Liver (tissue), 9 donors: ENCODE measurements around the gene SPG21. TPM values are rescaled to one million over a fixed set of nuclear protein-coding genes. Genes with fewer than 3 reads are reported as not detected.

ENCODE experiments used
- DNase-seq: peaks from one replicate; pipeline ENCODE4 v3.0.0-alpha.2; 2017; ENCODE audit warnings: low spot score
- H3K27ac ChIP-seq, 2 donors: one replicate each; pipeline ENCODE4 v1.7.0; 2013; ENCODE audit warnings: inconsistent platforms in 2 of 2, low read length in 2 of 2, control low read depth in 1 of 2, low read depth in 1 of 2, mild to moderate bottlenecking in 1 of 2
- H3K27me3 ChIP-seq, 4 donors: one replicate each; pipeline versions ENCODE4 v1.6.1 to v1.7.0; 2013; ENCODE audit warnings: low read length in 3 of 4, inconsistent platforms in 1 of 4, mild to moderate bottlenecking in 1 of 4, moderate library complexity in 1 of 4; ENCODE audit not compliant: control insufficient read depth in 4 of 4, insufficient read depth in 4 of 4
- H3K36me3 ChIP-seq, 4 donors: one replicate each; pipeline versions ENCODE4 v1.6.1 to v1.7.0; 2013; ENCODE audit warnings: low read length in 3 of 4, mild to moderate bottlenecking in 3 of 4, low read depth in 1 of 4, moderate library complexity in 1 of 4; ENCODE audit not compliant: control insufficient read depth in 4 of 4, insufficient read depth in 3 of 4
- H3K4me1 ChIP-seq, 4 donors: one replicate each; pipeline versions ENCODE4 v1.6.1 to v1.7.0; 2013; ENCODE audit warnings: low read length in 3 of 4, mild to moderate bottlenecking in 3 of 4, moderate library complexity in 1 of 4; ENCODE audit not compliant: control insufficient read depth in 4 of 4, insufficient read depth in 4 of 4
- H3K4me3 ChIP-seq, 3 donors: one replicate each; pipeline versions ENCODE4 v1.6.1 to v1.7.0; 2013; ENCODE audit warnings: low read length in 3 of 3, control low read depth in 1 of 3, low read depth in 1 of 3, mild to moderate bottlenecking in 1 of 3
- H3K9ac ChIP-seq, 2 donors: one replicate each; pipeline ENCODE4 v1.7.0; 2013; ENCODE audit warnings: low read length in 2 of 2, mild to moderate bottlenecking in 2 of 2, moderate library complexity in 2 of 2, control low read depth in 1 of 2, low read depth in 1 of 2
- H3K9me3 ChIP-seq, 4 donors: one replicate each; pipeline versions ENCODE4 v1.6.1 to v1.7.0; 2013; ENCODE audit warnings: low read length in 3 of 4; ENCODE audit not compliant: control insufficient read depth in 4 of 4
- ATF3 ChIP-seq: IDR thresholded peaks from 2 replicates; pipeline ENCODE4 v1.6.1; 2016; ENCODE audit warnings: antibody characterized with exemption
- EGR1 ChIP-seq, 2 donors: IDR thresholded peaks; 2 replicates each; pipeline ENCODE4 v1.6.1; 2016 to 2018; ENCODE audit warnings: antibody characterized with exemption in 2 of 2, low read depth in 2 of 2
- FOXA2 ChIP-seq: IDR thresholded peaks from 2 replicates; pipeline ENCODE4 v1.6.1; 2016; ENCODE audit warnings: antibody characterized with exemption
- HNF4A ChIP-seq, 2 donors: conservative IDR thresholded peaks; 2 replicates each; pipeline ENCODE4 v1.6.1; 2016; ENCODE audit warnings: antibody characterized with exemption in 2 of 2, mild to moderate bottlenecking in 2 of 2
- HNF4G ChIP-seq: IDR thresholded peaks from 2 replicates; pipeline ENCODE4 v1.6.1; 2016; ENCODE audit warnings: antibody characterized with exemption
- JUND ChIP-seq, 2 donors: IDR thresholded peaks; 2 replicates each; pipeline ENCODE4 v1.6.1; 2016; ENCODE audit warnings: antibody characterized with exemption in 2 of 2
- NR2F2 ChIP-seq: IDR thresholded peaks from 2 replicates; pipeline ENCODE4 v1.6.1; 2016; ENCODE audit warnings: antibody characterized with exemption
- RAD21 ChIP-seq, 2 donors: IDR thresholded peaks; 2 replicates each; pipeline ENCODE4 v1.6.1; 2016; ENCODE audit warnings: antibody characterized with exemption in 2 of 2, mild to moderate bottlenecking in 2 of 2
- REST ChIP-seq: IDR thresholded peaks from 2 replicates; pipeline ENCODE4 v1.6.1; 2016; ENCODE audit warnings: antibody characterized with exemption, mild to moderate bottlenecking
- RXRA ChIP-seq, 2 donors: IDR thresholded peaks; 2 replicates each; pipeline ENCODE4 v1.6.1; 2017 to 2018; ENCODE audit warnings: antibody characterized with exemption in 2 of 2, mild to moderate bottlenecking in 1 of 2
- SP1 ChIP-seq: IDR thresholded peaks from 2 replicates; pipeline ENCODE4 v1.6.1; 2018; ENCODE audit warnings: antibody characterized with exemption, mild to moderate bottlenecking
- TAF1 ChIP-seq: conservative IDR thresholded peaks from 2 replicates; pipeline ENCODE4 v1.6.1; 2016; ENCODE audit warnings: antibody characterized with exemption, mild to moderate bottlenecking
- WGBS: extraction: QIAGEN DNeasy Blood & Tissue Kit; methylation state at CpG from one replicate; pipeline ENCODE4 v1.1.7; 2013; 5-methylcytosine and 5-hydroxymethylcytosine counted together
- polyA plus RNA-seq, 2 donors: library from polyadenylated mRNA; stranded (reverse) in 1 of 2; unstranded in 1 of 2; fragments of 200-250 nt in 1 of 2; fragments of >200 nt in 1 of 2; fragmentation: Nextera tagmentation in 1 of 2; extraction: Ambion mirVana in 1 of 2; gene quantifications; one replicate each; pipeline versions ENCODE4 v1.2.1 to v1.2.3, GENCODE V29; 2013 to 2015
- total RNA-seq, 2 donors: library from RNA; depleted of rRNA; stranded (reverse); fragments of >200 nt; gene quantifications; one replicate each; pipeline ENCODE4 v1.2.3, GENCODE V29; 2014
- donor health status: healthy.
- donor health status: healthy.
- donor health status: healthy.
- donor health status: healthy.
- donor health status: healthy.

Gene SPG21
- total and polyA plus RNA-seq, 4 donors: 27.4 to 50.7 (median 41.2) TPM

- TF ChIP-seq REST: no peak
- no peak for TF ChIP-seq JUND (IDR thresholded peaks at IDR 0.05)
- no peak for TF ChIP-seq HNF4G
Measured at GRCh38 chr15:64960153-64960552, 29.6 kb downstream of the SPG21 start (continued).

- H3K9ac ChIP-seq: no peak overlapping the region
- H3K4me1 ChIP-seq: no peaks in the 10 kb centered on the region
- DNase-seq: no peak
- H3K4me3 ChIP-seq: no peak overlapping the region
- 97% methylated on average over 9 of the region's 9 CpGs for WGBS
- no peak overlapping the region for H3K27ac ChIP-seq
- no peaks in the 10 kb centered on the region for H3K27me3 ChIP-seq
- H3K36me3 ChIP-seq: peaks cover 9 to 65% (median 54%) of the 10 kb centered on the region in 4 donors
- TF ChIP-seq FOXA2: no peak
- TF ChIP-seq NR2F2: no peak
- no peak for TF ChIP-seq HNF4G
- no peak for TF ChIP-seq EGR1 (IDR thresholded peaks at IDR 0.05; ENCODE audit: low read depth in 2 of 2)
- TF ChIP-seq HNF4A (conservative IDR thresholded peaks at IDR 0.05): no peak
- TF ChIP-seq TAF1: no peak
- no peak for TF ChIP-seq SP1
- TF ChIP-seq ATF3: no peak
- H3K9me3 ChIP-seq: no peaks in the 10 kb centered on the region
Measured at GRCh38 chr15:64959128-64959527, 30.6 kb downstream of the SPG21 start.

- H3K27ac ChIP-seq: no peak overlapping the region
- H3K9me3 ChIP-seq: no peaks in the 10 kb centered on the region
- no peak overlapping the region for H3K4me3 ChIP-seq
- WGBS: 52% methylated on average over 3 of the region's 3 CpGs
- no peak for DNase-seq
- H3K27me3 ChIP-seq: no peaks in the 10 kb centered on the region
- TF ChIP-seq HNF4G (no peak), EGR1 (IDR thresholded peaks at IDR 0.05; ENCODE audit: low read depth in 2 of 2) (no peak)
- H3K9ac ChIP-seq: no peak overlapping the region
- H3K36me3 ChIP-seq: peaks cover 6 to 29% (median 18%) of the 10 kb centered on the region in 4 donors
- no peaks in the 10 kb centered on the region for H3K4me1 ChIP-seq
Measured at GRCh38 chr15:64954395-64954794, 35.3 kb downstream of the SPG21 start.

- H3K9ac ChIP-seq: no peak overlapping the region
Measured at GRCh38 chr15:64951777-64952418, 37.8 kb downstream of the SPG21 start.

More at GRCh38 chr15:64951777-64952418, 37.8 kb downstream of the SPG21 start:
- Histone ChIP-seq H3K27ac (no peak overlapping the region), H3K4me1 (no peaks in the 10 kb centered on the region), H3K36me3 (peaks cover 6 to 15% (median 12%) of the 10 kb centered on the region in 4 donors), H3K27me3 (no peaks in the 10 kb centered on the region), H3K4me3 (no peak overlapping the region), H3K9me3 (no peaks in the 10 kb centered on the region)
- 89% methylated on average over 2 of the region's 2 CpGs for WGBS
- DNase-seq: no peak
- TF ChIP-seq RAD21 (IDR thresholded peaks at IDR 0.05) (no peak), RXRA (IDR thresholded peaks at IDR 0.05) (no peak), JUND (IDR thresholded peaks at IDR 0.05) (no peak), HNF4A (conservative IDR thresholded peaks at IDR 0.05) (no peak), TAF1 (no peak)
